Measurements from ENCODE around the gene TENT5C.

- TF ChIP-seq NKRF (conservative IDR thresholded peaks at IDR 0.05) (no peak), PML (IDR thresholded peaks at IDR 0.05; ENCODE audit: low read length) (no peak), FOXM1 (IDR thresholded peaks at IDR 0.05; ENCODE audit: low read depth, low read length) (no peak)
Observed at GRCh38 chr1:117611894-117612483, 6.1 kb downstream of the TENT5C start.

All from GM12878 (cell line).